ENCODE measurements around the gene SYNM.

- TF ChIP-seq POLR2A (IDR thresholded peaks at IDR 0.05) = no peak
- TF ChIP-seq, protein P1, sequence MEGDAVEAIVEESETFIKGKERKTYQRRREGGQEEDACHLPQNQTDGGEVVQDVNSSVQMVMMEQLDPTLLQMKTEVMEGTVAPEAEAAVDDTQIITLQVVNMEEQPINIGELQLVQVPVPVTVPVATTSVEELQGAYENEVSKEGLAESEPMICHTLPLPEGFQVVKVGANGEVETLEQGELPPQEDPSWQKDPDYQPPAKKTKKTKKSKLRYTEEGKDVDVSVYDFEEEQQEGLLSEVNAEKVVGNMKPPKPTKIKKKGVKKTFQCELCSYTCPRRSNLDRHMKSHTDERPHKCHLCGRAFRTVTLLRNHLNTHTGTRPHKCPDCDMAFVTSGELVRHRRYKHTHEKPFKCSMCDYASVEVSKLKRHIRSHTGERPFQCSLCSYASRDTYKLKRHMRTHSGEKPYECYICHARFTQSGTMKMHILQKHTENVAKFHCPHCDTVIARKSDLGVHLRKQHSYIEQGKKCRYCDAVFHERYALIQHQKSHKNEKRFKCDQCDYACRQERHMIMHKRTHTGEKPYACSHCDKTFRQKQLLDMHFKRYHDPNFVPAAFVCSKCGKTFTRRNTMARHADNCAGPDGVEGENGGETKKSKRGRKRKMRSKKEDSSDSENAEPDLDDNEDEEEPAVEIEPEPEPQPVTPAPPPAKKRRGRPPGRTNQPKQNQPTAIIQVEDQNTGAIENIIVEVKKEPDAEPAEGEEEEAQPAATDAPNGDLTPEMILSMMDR (IDR thresholded peaks at IDR 0.05) = no peak
Observed at GRCh38 chr15:99096894-99097426, 7.9 kb upstream of the SYNM start.

Data from body of pancreas (tissue), 4 donors.